ENCODE measurements around the gene SH3TC1. TPM values are rescaled to one million over a fixed set of nuclear protein-coding genes. Genes with fewer than 3 reads are reported as not detected.

The SH3TC1 gene
- total and polyA plus RNA-seq, 2 donors from 2014 or later, result 43.1 to 127 TPM

- DNase-seq, result peak in 2 of 5 donors; percentile 51 to 53
These were observed 33.7 kb upstream of the SH3TC1 start for GRCh38 chr4:8165374-8165896.

GRCh38 chr4:8167291-8167690 is 31.8 kb upstream of the SH3TC1 start:
- H3K4me3 ChIP-seq (ENCODE audit: low read length in 3 of 3), result no peak overlapping the region
- TF ChIP-seq CTCF (IDR thresholded peaks at IDR 0.05; ENCODE audit: borderline replicate concordance, extremely low read depth, insufficient read depth), result no peak
- peaks cover 0 to 9% (median 0%) of the 10 kb centered on the region in 3 donors for H3K9me3 ChIP-seq (ENCODE audit: control insufficient read depth in 2 of 3, insufficient read depth in 1 of 3, low read length in 3 of 3)
- H3K9ac ChIP-seq (ENCODE audit: low read length in 3 of 3), result no peak overlapping the region
- no peak for DNase-seq
- H3K27ac ChIP-seq (ENCODE audit: low read depth in 2 of 2, low read length in 2 of 2), result no peak overlapping the region
- no peaks in the 10 kb centered on the region for H3K36me3 ChIP-seq (ENCODE audit: control insufficient read depth in 2 of 3, insufficient read depth in 3 of 3, low read length in 3 of 3)
- peaks cover 0 to 4% (median 0%) of the 10 kb centered on the region in 3 donors for H3K4me1 ChIP-seq (ENCODE audit: control insufficient read depth in 2 of 3, insufficient read depth in 2 of 3, low read depth in 1 of 3, low read length in 3 of 3)
- FAIRE-seq, result no peak
- intact Hi-C loops (cut with DNase I), result no loop called here
- no peaks in the 10 kb centered on the region for H3K27me3 ChIP-seq (ENCODE audit: control insufficient read depth, insufficient read depth, low read length)

More at GRCh38 chr4:8165374-8165896, 33.7 kb upstream of the SH3TC1 start:
- TF ChIP-seq CTCF (IDR thresholded peaks at IDR 0.05; ENCODE audit: borderline replicate concordance, extremely low read depth, insufficient read depth), result no peak
- no peak overlapping the region for H3K9ac ChIP-seq (ENCODE audit: low read length in 3 of 3)
- peaks cover 0 to 4% (median 0%) of the 10 kb centered on the region in 3 donors for H3K4me1 ChIP-seq (ENCODE audit: control insufficient read depth in 2 of 3, insufficient read depth in 2 of 3, low read depth in 1 of 3, low read length in 3 of 3)
- H3K27ac ChIP-seq (ENCODE audit: low read depth in 2 of 2, low read length in 2 of 2), result no peak overlapping the region
- H3K36me3 ChIP-seq (ENCODE audit: control insufficient read depth in 2 of 3, insufficient read depth in 3 of 3, low read length in 3 of 3), result no peaks in the 10 kb centered on the region
- intact Hi-C loops (cut with DNase I), result no loop called here
- H3K4me3 ChIP-seq (ENCODE audit: low read length in 3 of 3), result no peak overlapping the region
- H3K27me3 ChIP-seq (ENCODE audit: control insufficient read depth, insufficient read depth, low read length), result no peaks in the 10 kb centered on the region
- no peak for FAIRE-seq
- H3K9me3 ChIP-seq (ENCODE audit: control insufficient read depth in 2 of 3, insufficient read depth in 1 of 3, low read length in 3 of 3), result peaks cover 0 to 9% (median 0%) of the 10 kb centered on the region in 3 donors

DNA sequence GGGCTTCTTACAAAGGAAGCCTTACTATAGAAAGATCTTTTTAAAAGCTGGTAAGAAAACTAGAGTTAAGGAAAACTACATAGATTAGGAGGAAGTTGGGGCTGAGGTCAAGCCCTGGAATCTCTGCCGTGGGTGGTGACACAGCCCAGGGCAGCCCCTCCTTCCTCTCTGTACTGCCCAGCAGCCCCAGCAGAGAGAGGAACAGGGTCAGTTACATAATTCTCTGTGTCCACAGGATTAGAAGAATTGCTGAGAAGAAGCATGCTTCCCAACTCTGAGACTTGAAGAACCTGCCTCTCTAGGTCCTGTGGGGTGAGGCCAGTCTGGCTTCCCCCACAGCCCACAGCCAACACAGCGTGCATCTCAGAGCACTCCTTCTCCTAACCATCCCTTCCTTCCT is 31.3 kb upstream of the SH3TC1 start:
- Histone ChIP-seq H3K9me3 (ENCODE audit: control insufficient read depth in 2 of 3, insufficient read depth in 1 of 3, low read length in 3 of 3) (peaks cover 0 to 9% (median 0%) of the 10 kb centered on the region in 3 donors), H3K27me3 (ENCODE audit: control insufficient read depth, insufficient read depth, low read length) (no peaks in the 10 kb centered on the region), H3K4me1 (ENCODE audit: control insufficient read depth in 2 of 3, insufficient read depth in 2 of 3, low read depth in 1 of 3, low read length in 3 of 3) (peaks cover 0 to 4% (median 0%) of the 10 kb centered on the region in 3 donors), H3K4me3 (ENCODE audit: low read length in 3 of 3) (no peak overlapping the region), H3K27ac (ENCODE audit: low read depth in 2 of 2, low read length in 2 of 2) (no peak overlapping the region), H3K9ac (ENCODE audit: low read length in 3 of 3) (no peak overlapping the region), H3K36me3 (ENCODE audit: control insufficient read depth in 2 of 3, insufficient read depth in 3 of 3, low read length in 3 of 3) (no peaks in the 10 kb centered on the region)
- no peak for FAIRE-seq
- intact Hi-C loops (cut with DNase I), result no loop called here
- TF ChIP-seq CTCF (IDR thresholded peaks at IDR 0.05; ENCODE audit: borderline replicate concordance, extremely low read depth, insufficient read depth), result no peak
- no peak for DNase-seq

DNA sequence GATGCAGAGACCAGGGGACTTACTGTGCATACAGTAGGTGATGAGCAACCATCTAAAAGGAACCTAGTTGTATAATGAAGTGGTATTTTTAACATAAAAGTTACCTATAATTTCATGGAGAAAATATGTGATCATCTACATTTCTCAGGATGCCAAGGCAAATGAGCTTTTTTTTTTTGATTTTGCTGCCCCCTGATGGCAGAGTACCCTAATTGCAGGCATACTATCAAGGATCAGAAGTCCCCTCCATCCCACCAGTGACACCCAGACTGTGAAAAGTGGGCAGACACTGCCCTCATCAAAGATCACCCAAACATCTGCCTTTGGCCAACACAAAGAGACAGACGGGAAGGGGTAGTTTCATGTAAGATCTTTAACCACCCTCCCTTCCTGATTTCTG is 30.9 kb upstream of the SH3TC1 start:
- intact Hi-C loops (cut with DNase I), result no loop called here
- peaks cover 0 to 4% (median 0%) of the 10 kb centered on the region in 3 donors for H3K4me1 ChIP-seq (ENCODE audit: control insufficient read depth in 2 of 3, insufficient read depth in 2 of 3, low read depth in 1 of 3, low read length in 3 of 3)
- no peaks in the 10 kb centered on the region for H3K36me3 ChIP-seq (ENCODE audit: control insufficient read depth in 2 of 3, insufficient read depth in 3 of 3, low read length in 3 of 3)
- DNase-seq (no peak), FAIRE-seq (no peak)
- no peaks in the 10 kb centered on the region for H3K27me3 ChIP-seq (ENCODE audit: control insufficient read depth, insufficient read depth, low read length)
- no peak overlapping the region for H3K27ac ChIP-seq (ENCODE audit: low read depth in 2 of 2, low read length in 2 of 2)
- peaks cover 0 to 9% (median 0%) of the 10 kb centered on the region in 3 donors for H3K9me3 ChIP-seq (ENCODE audit: control insufficient read depth in 2 of 3, insufficient read depth in 1 of 3, low read length in 3 of 3)
- TF ChIP-seq CTCF (IDR thresholded peaks at IDR 0.05; ENCODE audit: borderline replicate concordance, extremely low read depth, insufficient read depth), result no peak
- H3K4me3 ChIP-seq (ENCODE audit: low read length in 3 of 3), result no peak overlapping the region
- H3K9ac ChIP-seq (ENCODE audit: low read length in 3 of 3), result no peak overlapping the region
